ENCODE measurements around the gene BCAT1. TPM values are rescaled to one million over a fixed set of nuclear protein-coding genes. Genes with fewer than 3 reads are reported as not detected.

The BCAT1 gene
- total and polyA plus RNA-seq, 2 of the 8 experiments (the other 6 are each of a cell fraction or from before 2014, with no cell fraction given): 19.7 to 263 TPM

DNA sequence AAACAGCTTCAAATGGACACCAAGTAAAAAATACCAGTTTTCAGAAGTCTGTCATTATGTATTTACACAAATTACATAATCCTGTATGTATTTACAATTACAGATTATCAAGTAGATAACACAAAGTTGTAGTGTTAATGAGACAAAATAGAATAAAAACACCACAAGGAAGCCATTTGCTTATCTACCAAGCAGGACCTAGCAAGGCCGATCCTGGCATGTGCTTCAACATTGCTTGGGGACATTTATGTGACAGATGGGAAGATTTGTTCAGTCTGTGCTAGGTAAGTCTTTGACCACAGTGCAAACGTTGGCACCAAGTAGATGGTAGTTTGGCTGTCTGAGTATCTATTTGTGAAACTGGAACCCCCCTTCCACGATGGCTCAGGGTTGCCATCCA is 35.8 kb downstream of the BCAT1 start:
- H3K4me3 ChIP-seq (ENCODE audit: extremely low read depth in 1 of 4, insufficient read depth in 2 of 4, low read depth in 3 of 4, low read length in 4 of 4): no peak overlapping the region
- no peak overlapping the region for H3K4ac ChIP-seq (replicated peaks; ENCODE audit: insufficient read length, low read depth, low read length)
- WGBS, 2 experiments (ENCODE audit: extremely low coverage in 1 of 2, insufficient coverage in 1 of 2, insufficient read length in 1 of 2, insufficient replicate concordance in 2 of 2, low coverage in 1 of 2, low lambda C conversion rate in 2 of 2, missing lambda C conversion rate in 1 of 2): 94% methylated on average over 3 of the region's 3 CpGs; no CpG with 5 or more reads in 1 of the 2 experiments
- no peak overlapping the region for H4K5ac ChIP-seq (ENCODE audit: insufficient read length, low read depth, low read length)
- H2BK12ac ChIP-seq (ENCODE audit: low read depth, low read length): no peak overlapping the region
- no peak overlapping the region for H3K14ac ChIP-seq (ENCODE audit: insufficient read length)
- no peak overlapping the region for H2BK15ac ChIP-seq (ENCODE audit: low read length)
- no peak overlapping the region for H3K4me2 ChIP-seq (ENCODE audit: insufficient read depth in 1 of 2, low read depth in 2 of 2, low read length in 2 of 2)
- no peaks in the 10 kb centered on the region for H3K9me3 ChIP-seq (ENCODE audit: insufficient read depth in 2 of 2, low read depth in 1 of 2, low read length in 1 of 2)
- no peak overlapping the region for H4K8ac ChIP-seq (ENCODE audit: extremely low read depth, insufficient read depth, low read length)
- H3K27ac ChIP-seq (ENCODE audit: low read depth, low read length): no peak overlapping the region
- no peak overlapping the region for H3K23ac ChIP-seq (ENCODE audit: insufficient read length)
- CTCF ChIA-PET (ENCODE audit: partially characterized antibody): no interaction called here
- no peak for FAIRE-seq
- no peak overlapping the region for H3K9ac ChIP-seq (replicated peaks in 1 of 4; ENCODE audit: extremely low read depth in 1 of 4, low read depth in 3 of 4, low read length in 3 of 4)
- no peaks in the 10 kb centered on the region for H3K23me2 ChIP-seq (ENCODE audit: low read depth, low read length)
- no peak for DNase-seq (ENCODE audit: low read depth in 1 of 2, low spot score in 2 of 2)
- no peak overlapping the region for H2BK120ac ChIP-seq (replicated peaks; ENCODE audit: low read depth, low read length)
- H3K79me1 ChIP-seq (ENCODE audit: low read depth, low read length): peaks cover 6% of the 10 kb centered on the region
- H4K91ac ChIP-seq (replicated peaks; ENCODE audit: insufficient read length, low read length): no peak overlapping the region
- H4K20me1 ChIP-seq (replicated peaks in 1 of 2; ENCODE audit: control insufficient read depth in 1 of 2, insufficient read depth in 2 of 2, low read length in 2 of 2): peaks cover 3 to 7% of the 10 kb centered on the region in 2 experiments
- no peak overlapping the region for H2BK5ac ChIP-seq (ENCODE audit: low read depth, low read length)
- TF ChIP-seq POLR2AphosphoS5 (IDR thresholded peaks at IDR 0.05; ENCODE audit: low read depth, low read length): no peak
- no peak for TF ChIP-seq SUZ12 (IDR thresholded peaks at IDR 0.05; ENCODE audit: low read length)
- no peak for TF ChIP-seq BACH1 (IDR thresholded peaks at IDR 0.05; ENCODE audit: low read length)
- TF ChIP-seq BRCA1 (IDR thresholded peaks at IDR 0.05; ENCODE audit: low read depth, low read length): no peak
- no peak for TF ChIP-seq TAF1 (IDR thresholded peaks at IDR 0.05; ENCODE audit: low read depth, low read length)
- POLR2A ChIA-PET (ENCODE audit: partially characterized antibody): interaction anchor here (1.2 to 9.5 kb wide), 4 partner anchors 10 to 37 kb away, joined by 3 to 125 read pairs (median 12); partner anchors contain the start of gene BCAT1
- H2AK5ac ChIP-seq (ENCODE audit: low read depth, low read length): no peak overlapping the region
- H3K36me3 ChIP-seq (ENCODE audit: control insufficient read depth in 2 of 4, insufficient read depth in 4 of 4, low read length in 3 of 4): peaks cover 0 to 10% (median 0%) of the 10 kb centered on the region in 4 experiments; a peak in 2 of 8 replicates
- no peak overlapping the region for H3K18ac ChIP-seq (ENCODE audit: extremely low read depth, low read length)
- H3K79me2 ChIP-seq (ENCODE audit: control insufficient read depth in 1 of 2, insufficient read depth in 2 of 2, low read length in 2 of 2): peaks cover 0 to 90% of the 10 kb centered on the region in 2 experiments; a peak in 2 of 4 replicates
- no peak overlapping the region for H3K56ac ChIP-seq (replicated peaks; ENCODE audit: insufficient read length, low read depth, low read length)
- H3K27me3 ChIP-seq (replicated peaks in 1 of 4; ENCODE audit: control insufficient read depth in 3 of 4, extremely low read depth in 1 of 4, insufficient read depth in 3 of 4, low read length in 3 of 4): no peaks in the 10 kb centered on the region
- H2BK20ac ChIP-seq (ENCODE audit: low read length): no peak overlapping the region
- H2AFZ ChIP-seq (ENCODE audit: low read length): no peak overlapping the region
- H3K4me1 ChIP-seq (replicated peaks in 1 of 4; ENCODE audit: control insufficient read depth in 3 of 4, insufficient read depth in 4 of 4, low read length in 3 of 4): peaks cover 0 to 2% (median 0%) of the 10 kb centered on the region in 4 experiments; a peak in 4 of 7 replicates

All from H1 (cell line).